Testis (tissue), 2 donors: Measurements from ENCODE around the gene SPI1.

Experiments
- POLR2A ChIP-seq: fragments of 450-650 bp; IDR thresholded peaks from one replicate; pipeline ENCODE4 v1.6.1; 2017; ENCODE audit warnings: antibody characterized with exemption, mild to moderate bottlenecking, moderate library complexity
- TF ChIP-seq, protein P1 (sequence below), 3 experiments: fragments of 450-650 bp in 2 of 3; fragments of 200-600 bp in 1 of 3; sonication (generic) in 1 of 3; IDR thresholded peaks; one replicate each; pipeline ENCODE4 v1.5.1; 2016 to 2019; ENCODE audit warnings: antibody characterized with exemption in 3 of 3, mild to moderate bottlenecking in 2 of 3, moderate library complexity in 1 of 3

DNA sequence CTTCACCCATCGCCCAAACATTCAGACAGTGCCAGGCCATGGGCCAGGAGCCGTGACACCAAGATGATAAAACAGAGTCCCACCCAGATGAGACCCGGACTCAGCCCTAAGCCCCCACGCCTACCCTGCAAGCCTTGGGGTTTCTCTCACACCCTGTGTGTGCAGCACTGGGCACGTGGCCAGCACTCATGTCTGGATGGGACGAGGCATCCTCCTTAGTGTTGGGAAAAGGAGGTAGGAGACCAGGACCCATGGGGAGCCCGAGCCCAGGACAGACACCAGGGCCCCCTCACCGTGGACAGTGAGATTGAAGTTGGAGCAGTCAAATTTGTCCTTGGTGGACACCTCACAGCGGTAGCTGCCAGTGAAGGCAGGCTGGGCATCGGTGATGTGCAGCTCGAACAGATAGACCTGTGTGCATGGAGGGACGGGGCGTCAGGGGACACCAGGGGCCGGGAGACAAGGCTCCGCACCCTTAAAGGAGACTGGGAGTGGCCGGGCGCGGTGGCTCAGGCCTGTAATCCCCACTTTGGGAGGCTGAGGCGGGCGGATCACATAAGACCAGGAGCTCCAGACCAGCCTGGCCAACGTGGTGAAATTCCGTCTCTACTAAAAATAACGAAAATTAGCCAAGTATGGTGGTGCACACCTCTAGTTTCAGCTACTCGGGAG, 30.1 kb downstream of the SPI1 start:
- TF ChIP-seq POLR2A = no peak
- TF ChIP-seq, protein P1, sequence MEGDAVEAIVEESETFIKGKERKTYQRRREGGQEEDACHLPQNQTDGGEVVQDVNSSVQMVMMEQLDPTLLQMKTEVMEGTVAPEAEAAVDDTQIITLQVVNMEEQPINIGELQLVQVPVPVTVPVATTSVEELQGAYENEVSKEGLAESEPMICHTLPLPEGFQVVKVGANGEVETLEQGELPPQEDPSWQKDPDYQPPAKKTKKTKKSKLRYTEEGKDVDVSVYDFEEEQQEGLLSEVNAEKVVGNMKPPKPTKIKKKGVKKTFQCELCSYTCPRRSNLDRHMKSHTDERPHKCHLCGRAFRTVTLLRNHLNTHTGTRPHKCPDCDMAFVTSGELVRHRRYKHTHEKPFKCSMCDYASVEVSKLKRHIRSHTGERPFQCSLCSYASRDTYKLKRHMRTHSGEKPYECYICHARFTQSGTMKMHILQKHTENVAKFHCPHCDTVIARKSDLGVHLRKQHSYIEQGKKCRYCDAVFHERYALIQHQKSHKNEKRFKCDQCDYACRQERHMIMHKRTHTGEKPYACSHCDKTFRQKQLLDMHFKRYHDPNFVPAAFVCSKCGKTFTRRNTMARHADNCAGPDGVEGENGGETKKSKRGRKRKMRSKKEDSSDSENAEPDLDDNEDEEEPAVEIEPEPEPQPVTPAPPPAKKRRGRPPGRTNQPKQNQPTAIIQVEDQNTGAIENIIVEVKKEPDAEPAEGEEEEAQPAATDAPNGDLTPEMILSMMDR (IDR thresholded peaks at IDR 0.05) = no peak
